HTR-8/SVneo (cell line): ENCODE results near the gene SNF8.
"Not testable (repeated sequence)": the region's sequence is repeated elsewhere in the genome, so short reads cannot be mapped to it uniquely, and the experiment has no call there.

Source experiments
- DNase-seq: peaks from one replicate; pipeline ENCODE4 v3.0.0; 2011; ENCODE audit warnings: low spot score, mixed read lengths; ENCODE audit not compliant: insufficient read length
- FAIRE-seq: peaks from 2 replicates; lab custom pipeline; 2011; peaks lifted over from hg19 to GRCh38; lab: Jason Lieb, UNC

Gene SNF8

GRCh38 chr17:48944515-48945260 lies at the start of gene SNF8:
Gene SNF8 (minus strand): TSS chr17:48944842. CDS start chr17:48944734, 108 bp downstream.
- DNase-seq = peak; percentile 99
- peak; percentile 98 for FAIRE-seq

- DNase-seq (no peak), FAIRE-seq (no peak)
Measured at GRCh38 chr17:48993951-48994350, 49.3 kb upstream of the SNF8 start.

- no peak for FAIRE-seq
- DNase-seq = no peak
Measured at GRCh38 chr17:48993305-48993704, 48.7 kb upstream of the SNF8 start.

GRCh38 chr17:48992444-48992843 lies 47.8 kb upstream of the SNF8 start:
- DNase-seq (no peak), FAIRE-seq (no peak)

- DNase-seq (no peak), FAIRE-seq (no peak)
Measured at GRCh38 chr17:48990882-48991357, 46.3 kb upstream of the SNF8 start.

GRCh38 chr17:48989100-48989499 lies 44.5 kb upstream of the SNF8 start:
- no peak for DNase-seq
- no peak for FAIRE-seq

GRCh38 chr17:48985436-48986245 lies 41.0 kb upstream of the SNF8 start:
- DNase-seq (no peak), FAIRE-seq (no peak)

- FAIRE-seq (no peak), DNase-seq (no peak)
Measured at GRCh38 chr17:48981927-48982539, 37.4 kb upstream of the SNF8 start.

GRCh38 chr17:48973806-48974205 lies 29.2 kb upstream of the SNF8 start:
- FAIRE-seq = no peak
- no peak for DNase-seq

GRCh38 chr17:48972749-48973097 lies 28.1 kb upstream of the SNF8 start:
- FAIRE-seq = no peak
- DNase-seq = no peak

GRCh38 chr17:48970865-48971687 lies 26.4 kb upstream of the SNF8 start:
- FAIRE-seq = no peak
- DNase-seq = no peak

GRCh38 chr17:48970224-48970623 lies 25.6 kb upstream of the SNF8 start:
- FAIRE-seq (peak; percentile 72), DNase-seq (no peak)

- DNase-seq = peak; percentile 87
- peak; percentile 74 for FAIRE-seq
Measured at GRCh38 chr17:48961516-48962233, 17.0 kb upstream of the SNF8 start.

GRCh38 chr17:48960834-48961515 lies 16.3 kb upstream of the SNF8 start:
- no peak for DNase-seq
- no peak for FAIRE-seq

GRCh38 chr17:48954300-48954755 lies 9.7 kb upstream of the SNF8 start:
- DNase-seq = peak; percentile 79
- FAIRE-seq = peak; percentile 76

GRCh38 chr17:48952904-48953303 lies 8.3 kb upstream of the SNF8 start:
- DNase-seq = no peak
- FAIRE-seq = no peak

- DNase-seq (no peak), FAIRE-seq (no peak)
Measured at GRCh38 chr17:48951572-48951971, 6.9 kb upstream of the SNF8 start.

GRCh38 chr17:48945261-48945651 lies 614 bp upstream of the SNF8 start:
- FAIRE-seq, DNase-seq: not testable (repeated sequence)

- DNase-seq (no peak), FAIRE-seq (no peak)
Measured at GRCh38 chr17:48933035-48933434, 11.6 kb downstream of the SNF8 start.
